A549 (cell line): ENCODE results near the gene NAV2. TPM values are rescaled to one million over a fixed set of nuclear protein-coding genes. Genes with fewer than 3 reads are reported as not detected.

Experiments used
- ATAC-seq, 2 experiments: fragments of 200-7000 bp in 1 of 2; fragments of >200 bp in 1 of 2; cut with Nextera tagmentation in 1 of 2; cut with Tn5 transposase in 1 of 2; 3 replicates each; pipeline versions ENCODE4 v1.8.0 to v1.9.1; 2018 to 2020; ENCODE audit warnings: mild to moderate bottlenecking in 1 of 2, moderate library complexity in 1 of 2
- CTCF ChIA-PET: fragments of 300-600 bp; sonication (Branson Sonifier 250); formaldehyde crosslinking; extraction: SDS; loops from one replicate; lab custom pipeline; 2021; ENCODE audit warnings: antibody characterized with exemption, inconsistent platforms; lab: Yijun Ruan, JAX
- POLR2A ChIA-PET: fragments of 350-600 bp; formaldehyde crosslinking; extraction: SDS; loops from one replicate; lab custom pipeline; 2021; ENCODE audit warnings: antibody characterized with exemption, inconsistent platforms; lab: Yijun Ruan, JAX
- DNase-seq, 2 experiments: peaks; one replicate each; pipeline versions ENCODE4 v3.0.0 to v3.0.0-alpha.2; 2011 to 2016; ENCODE audit warnings: low read depth in 1 of 2, low spot score in 1 of 2
- FAIRE-seq: peaks from 2 replicates; lab custom pipeline; 2011; peaks lifted over from hg19 to GRCh38; lab: Jason Lieb, UNC
- H3K27ac ChIP-seq, 2 experiments: fragments of >200 bp; sonication (Bioruptor Twin); formaldehyde crosslinking; 3 replicates each; pipeline ENCODE4 v1.5.1; 2016 to 2017
- H3K4me1 ChIP-seq: fragments of >200 bp; sonication (Bioruptor Twin); formaldehyde crosslinking; 3 replicates; pipeline ENCODE4 v1.6.1; 2016
- H3K4me2 ChIP-seq: fragments of >200 bp; sonication (Bioruptor Twin); formaldehyde crosslinking; 3 replicates; pipeline ENCODE4 v1.6.1; 2016
- H3K4me3 ChIP-seq: fragments of >200 bp; sonication (Bioruptor Twin); formaldehyde crosslinking; 3 replicates; pipeline ENCODE4 v1.5.1; 2016
- H3K9me3 ChIP-seq: fragments of >200 bp; sonication (Bioruptor Twin); formaldehyde crosslinking; 3 replicates; pipeline ENCODE4 v1.6.1; 2016
- BHLHE40 ChIP-seq: IDR thresholded peaks from 2 replicates; pipeline ENCODE4 v1.6.1; 2012; ENCODE audit warnings: low read depth, low read length, inconsistent platforms
- CHD4 ChIP-seq: fragments of 200-600 bp; sonication (generic); IDR thresholded peaks from 2 replicates; pipeline ENCODE4 v1.6.1; 2016; ENCODE audit warnings: antibody characterized with exemption, mild to moderate bottlenecking, borderline replicate concordance
- EHF ChIP-seq: fragments of 250-450 bp; sonication (Bioruptor Pico); IDR thresholded peaks from 2 replicates; pipeline ENCODE4 v1.5.0; 2020; ENCODE audit warnings: mild to moderate bottlenecking
- ELK1 ChIP-seq: fragments of 150-350 bp; IDR thresholded peaks from 2 replicates; pipeline ENCODE4 v1.6.1; 2014; ENCODE audit warnings: low read depth, mild to moderate bottlenecking, low read length
- KDM1A ChIP-seq: fragments of 200-600 bp; sonication (generic); IDR thresholded peaks from 2 replicates; pipeline ENCODE4 v1.6.1; 2016; ENCODE audit warnings: low read depth, mild to moderate bottlenecking
- MAFK ChIP-seq: fragments of 450-650 bp; IDR thresholded peaks from 2 replicates; pipeline ENCODE4 v1.6.1; 2014; ENCODE audit not compliant: partially characterized antibody
- NFE2L2 ChIP-seq: fragments of 150-350 bp; conservative IDR thresholded peaks from 2 replicates; pipeline ENCODE4 v1.6.1; 2014; ENCODE audit warnings: low read length
- NPAS2 ChIP-seq: fragments of 250-450 bp; sonication (Bioruptor Pico); IDR thresholded peaks from 2 replicates; pipeline ENCODE4 v1.8.0; 2022; ENCODE audit warnings: mild to moderate bottlenecking, moderate library complexity, borderline replicate concordance
- NR3C1 ChIP-seq: fragments of >200 bp; sonication (Bioruptor Twin); formaldehyde crosslinking; IDR thresholded peaks from 3 replicates; pipeline ENCODE4 v1.6.1; 2017
- PHF8 ChIP-seq: fragments of 200-600 bp; sonication (generic); IDR thresholded peaks from 2 replicates; pipeline ENCODE4 v1.6.1; 2016; ENCODE audit warnings: low read depth, mild to moderate bottlenecking, antibody characterized with exemption, moderate library complexity, borderline replicate concordance
- RAD21 ChIP-seq, 2 experiments: fragments of >200 bp in 1 of 2; sonication (Bioruptor Twin) in 1 of 2; formaldehyde crosslinking in 1 of 2; IDR thresholded peaks in 1 of 2; conservative IDR thresholded peaks in 1 of 2; 2 replicates in 1 of 2; 3 replicates in 1 of 2; pipeline ENCODE4 v1.6.1; 2012 to 2018; ENCODE audit warnings: inconsistent platforms in 1 of 2
- RCOR1 ChIP-seq: fragments of 150-350 bp; IDR thresholded peaks from 2 replicates; pipeline ENCODE4 v1.6.1; 2014; ENCODE audit warnings: antibody characterized with exemption, low read length, low read depth
- REST ChIP-seq: fragments of 200-600 bp; sonication (generic); IDR thresholded peaks from 2 replicates; pipeline ENCODE4 v1.6.1; 2016; ENCODE audit warnings: antibody characterized with exemption, mild to moderate bottlenecking, moderate library complexity
- RNF2 ChIP-seq: fragments of 200-600 bp; sonication (generic); IDR thresholded peaks from 2 replicates; pipeline ENCODE4 v1.6.1; 2016; ENCODE audit warnings: low read depth, mild to moderate bottlenecking, antibody characterized with exemption, moderate library complexity, borderline replicate concordance
- SMC3 ChIP-seq: fragments of >200 bp; sonication (Bioruptor Twin); formaldehyde crosslinking; IDR thresholded peaks from 3 replicates; pipeline ENCODE4 v1.6.1; 2018; ENCODE audit warnings: inconsistent platforms
- SREBF2 ChIP-seq: fragments of 450-650 bp; IDR thresholded peaks from 2 replicates; pipeline ENCODE4 v1.6.1; 2014; ENCODE audit warnings: mild to moderate bottlenecking, moderate library complexity
- ZNF302 ChIP-seq: fragments of 250-450 bp; sonication (Bioruptor Pico); IDR thresholded peaks from 2 replicates; pipeline ENCODE4 v1.9.0; 2021; ENCODE audit warnings: inconsistent platforms, mild to moderate bottlenecking, moderate library complexity
- WGBS: methylation state at CpG from one replicate; pipeline ENCODE4 v1.1.6; 2017; ENCODE audit errors: missing lambda C conversion rate; 5-methylcytosine and 5-hydroxymethylcytosine counted together
- polyA plus RNA-seq, 4 experiments: library from polyadenylated mRNA; depleted of rRNA in 3 of 4; stranded (reverse); fragments of >200 nt; fragmentation: RNase III in 1 of 4; extraction: RNeasy Plus Mini Kit Qiagen cat#74134 plus additional on column Dnase treatment in 1 of 4; gene quantifications; 2 replicates in 3 of 4; 3 replicates in 1 of 4; pipeline ENCODE4 v1.2.3, GENCODE V29; 2011 to 2017

NAV2 gene
- polyA plus RNA-seq, 2 of the 4 experiments (the other 2 are of a cell fraction): 4.9 to 19.8 TPM

- Histone ChIP-seq H3K9me3 (no peaks in the 10 kb centered on the region), H3K4me1 (peaks cover 75% of the 10 kb centered on the region)
- CTCF ChIA-PET: interaction anchor here (0.5 to 1.5 kb wide), 2 partner anchors 10 to 20 kb away, joined by 3 to 5 read pairs; no protein-coding TSS in a partner anchor
- TF ChIP-seq CHD4: no peak
- no peak for TF ChIP-seq EHF (CRISPR knock-in tag)
- TF ChIP-seq NFE2L2: no peak
- no peak for TF ChIP-seq RNF2
- no peak for TF ChIP-seq ZNF302
- no peak for TF ChIP-seq SREBF2
- no peak for TF ChIP-seq NR3C1
- no peak for TF ChIP-seq SMC3
- TF ChIP-seq, all 56 proteins: peak for 0
- H3K4me3 ChIP-seq: no peak overlapping the region
- no peak overlapping the region for H3K4me2 ChIP-seq
- DNase-seq (no peak), FAIRE-seq (no peak), ATAC-seq (no peak)
- H3K27ac ChIP-seq: peak overlapping the region; percentile 85 to 93; a peak in 5 of 6 replicates
- POLR2A ChIA-PET: no interaction called here
- 92% methylated on average over 7 of the region's 7 CpGs for WGBS
Measured at GRCh38 chr11:20032577-20033260, 320.1 kb downstream of the NAV2 start.

GRCh38 chr11:20033806-20034205 is 321.2 kb downstream of the NAV2 start:
- CTCF ChIA-PET: no interaction called here
- Histone ChIP-seq H3K4me1 (peaks cover 78% of the 10 kb centered on the region), H3K4me2 (no peak overlapping the region), H3K9me3 (no peaks in the 10 kb centered on the region), H3K27ac (peak overlapping the region; percentile 85 to 93; a peak in 5 of 6 replicates), H3K4me3 (no peak overlapping the region)
- ATAC-seq: no peak
- TF ChIP-seq MAFK: peak; percentile 6
- no peak for TF ChIP-seq EHF (CRISPR knock-in tag)
- no peak for TF ChIP-seq NPAS2 (CRISPR knock-in tag)
- TF ChIP-seq BHLHE40: no peak
- no peak for TF ChIP-seq PHF8
- no peak for FAIRE-seq
- POLR2A ChIA-PET: no interaction called here
- 97% methylated on average over 5 of the region's 5 CpGs for WGBS
- no peak for DNase-seq

GRCh38 chr11:20034941-20035340 is 322.3 kb downstream of the NAV2 start:
- ATAC-seq (peak; percentile 0 to 5; a peak in 3 of 6 replicates), DNase-seq (no peak), FAIRE-seq (no peak)
- WGBS: 78% methylated on average over 5 of the region's 5 CpGs
- Histone ChIP-seq H3K4me1 (peaks cover 82% of the 10 kb centered on the region), H3K27ac (peak overlapping the region; percentile 85 to 93), H3K4me2 (peak overlapping the region; percentile 75), H3K9me3 (no peaks in the 10 kb centered on the region), H3K4me3 (no peak overlapping the region)
- TF ChIP-seq RCOR1 (no peak), KDM1A (no peak), REST (no peak), RAD21 (conservative IDR thresholded peaks at IDR 0.05 in 1 of 2, IDR thresholded peaks at IDR 0.05 in 1 of 2) (no peak), ELK1 (no peak)
- CTCF ChIA-PET: interaction anchor here (1.1 to 3.7 kb wide), 9 partner anchors 11 to 98 kb away, joined by 3 to 17 read pairs (median 6); no protein-coding TSS in a partner anchor
- POLR2A ChIA-PET: interaction anchor here (0.9 to 1.4 kb wide), 4 partner anchors 9 to 83 kb away, joined by 5 to 15 read pairs (median 6); no protein-coding TSS in a partner anchor
